DND-41 (cell line): Measurements from ENCODE around the gene ERCC6.

Experiments used
- ATAC-seq: fragments of 200-7000 bp; cut with Tn5 transposase; 3 replicates; pipeline ENCODE4 v1.9.1; 2021; ENCODE audit warnings: low read depth; ENCODE audit not compliant: insufficient read depth
- DNase-seq: peaks from one replicate; pipeline ENCODE4 v3.0.0-alpha.2; 2020
- H2AFZ ChIP-seq: 2 replicates; pipeline ENCODE4 v1.6.0; 2012; ENCODE audit warnings: low read depth, low read length
- H3K27ac ChIP-seq: 2 replicates; pipeline ENCODE4 v1.5.1; 2012; ENCODE audit warnings: low read length, inconsistent platforms
- H3K27me3 ChIP-seq: fragments of 200-600 bp; sonication (generic); 2 replicates; pipeline ENCODE4 v1.6.0; 2012; ENCODE audit warnings: low read length, mild to moderate bottlenecking, inconsistent platforms; ENCODE audit not compliant: insufficient read depth, poor library complexity
- H3K36me3 ChIP-seq: 2 replicates; pipeline ENCODE4 v1.5.1; 2012; ENCODE audit warnings: low read length, inconsistent platforms; ENCODE audit not compliant: insufficient read depth
- H3K4me1 ChIP-seq: 2 replicates; pipeline ENCODE4 v1.5.1; 2012; ENCODE audit warnings: mild to moderate bottlenecking, low read length; ENCODE audit not compliant: insufficient read depth
- H3K4me2 ChIP-seq: 2 replicates; pipeline ENCODE4 v1.6.0; 2012; ENCODE audit warnings: mild to moderate bottlenecking, moderate library complexity, low read length, inconsistent platforms; ENCODE audit not compliant: insufficient read depth
- H3K4me3 ChIP-seq, 2 experiments: fragments of 200-600 bp in 1 of 2; shearing (Covaris generic) in 1 of 2; 2 replicates each; pipeline ENCODE4 v1.5.1; 2012 to 2016; ENCODE audit warnings: inconsistent platforms in 2 of 2, low read length in 2 of 2, mild to moderate bottlenecking in 2 of 2, low read depth in 1 of 2, moderate library complexity in 1 of 2
- H3K79me2 ChIP-seq: 2 replicates; pipeline ENCODE4 v1.6.0; 2012; ENCODE audit warnings: low read length, inconsistent platforms; ENCODE audit not compliant: insufficient read depth
- H3K9ac ChIP-seq: 2 replicates; pipeline ENCODE4 v1.6.0; 2012; ENCODE audit warnings: low read depth, mild to moderate bottlenecking, inconsistent platforms, low read length, moderate library complexity
- H3K9me3 ChIP-seq: 2 replicates; pipeline ENCODE4 v1.5.1; 2012; ENCODE audit warnings: low read length, moderate library complexity, mild to moderate bottlenecking, inconsistent platforms; ENCODE audit not compliant: insufficient read depth, severe bottlenecking
- H4K20me1 ChIP-seq: 2 replicates; pipeline ENCODE4 v1.6.0; 2012; ENCODE audit warnings: low read length; ENCODE audit not compliant: insufficient read depth
- EZH2 ChIP-seq: IDR thresholded peaks from 3 replicates; pipeline ENCODE4 v1.6.1; 2012; ENCODE audit warnings: borderline replicate concordance, low read depth, mild to moderate bottlenecking, moderate library complexity, low read length, inconsistent platforms; ENCODE audit not compliant: severe bottlenecking
- TF ChIP-seq, protein P1 (sequence below): IDR thresholded peaks from 2 replicates; pipeline ENCODE4 v1.5.1; 2012; ENCODE audit warnings: borderline replicate concordance, low read length, moderate library complexity, mild to moderate bottlenecking; ENCODE audit not compliant: poor library complexity, severe bottlenecking; ENCODE audit errors: extremely low read depth

Gene ERCC6

DNA sequence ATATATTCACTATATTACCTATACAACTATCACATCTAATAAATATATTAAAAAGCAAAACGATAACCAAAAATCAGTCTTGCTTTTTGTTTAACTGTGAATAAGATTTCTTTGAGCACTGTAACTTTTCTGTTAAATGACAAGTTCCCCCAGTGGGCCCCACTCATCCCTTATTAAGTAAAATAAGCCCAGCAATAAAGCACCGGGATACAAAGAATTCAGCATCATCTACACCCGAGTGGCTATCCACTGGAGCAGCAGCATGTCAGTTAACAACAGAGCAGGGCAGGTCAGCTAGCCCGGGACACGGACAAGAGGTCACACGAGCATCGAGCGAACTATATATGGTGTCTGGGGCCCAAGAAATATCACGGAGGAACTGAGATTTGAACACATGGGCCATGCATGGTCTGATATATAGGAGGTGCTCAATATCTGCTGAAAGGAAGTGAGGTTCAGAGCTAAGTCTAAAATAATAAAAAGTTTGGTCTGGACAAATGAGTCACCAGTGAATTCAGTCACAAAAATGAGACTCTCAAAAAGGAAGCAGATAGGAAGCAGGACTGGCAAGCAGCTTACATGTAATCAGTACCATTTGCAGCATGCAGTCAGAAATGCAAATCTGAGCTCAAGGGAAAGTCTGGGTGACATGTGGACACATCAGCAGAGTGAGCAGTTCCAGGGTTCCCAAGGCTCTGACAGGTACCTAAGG is 4.1 kb downstream of the ERCC6 start:
- no peak overlapping the region for H3K4me2 ChIP-seq
- TF ChIP-seq EZH2 = no peak
- TF ChIP-seq, protein P1, sequence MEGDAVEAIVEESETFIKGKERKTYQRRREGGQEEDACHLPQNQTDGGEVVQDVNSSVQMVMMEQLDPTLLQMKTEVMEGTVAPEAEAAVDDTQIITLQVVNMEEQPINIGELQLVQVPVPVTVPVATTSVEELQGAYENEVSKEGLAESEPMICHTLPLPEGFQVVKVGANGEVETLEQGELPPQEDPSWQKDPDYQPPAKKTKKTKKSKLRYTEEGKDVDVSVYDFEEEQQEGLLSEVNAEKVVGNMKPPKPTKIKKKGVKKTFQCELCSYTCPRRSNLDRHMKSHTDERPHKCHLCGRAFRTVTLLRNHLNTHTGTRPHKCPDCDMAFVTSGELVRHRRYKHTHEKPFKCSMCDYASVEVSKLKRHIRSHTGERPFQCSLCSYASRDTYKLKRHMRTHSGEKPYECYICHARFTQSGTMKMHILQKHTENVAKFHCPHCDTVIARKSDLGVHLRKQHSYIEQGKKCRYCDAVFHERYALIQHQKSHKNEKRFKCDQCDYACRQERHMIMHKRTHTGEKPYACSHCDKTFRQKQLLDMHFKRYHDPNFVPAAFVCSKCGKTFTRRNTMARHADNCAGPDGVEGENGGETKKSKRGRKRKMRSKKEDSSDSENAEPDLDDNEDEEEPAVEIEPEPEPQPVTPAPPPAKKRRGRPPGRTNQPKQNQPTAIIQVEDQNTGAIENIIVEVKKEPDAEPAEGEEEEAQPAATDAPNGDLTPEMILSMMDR = no peak
- peaks cover 19% of the 10 kb centered on the region for H3K4me1 ChIP-seq
- no peak for ATAC-seq
- no peak overlapping the region for H3K4me3 ChIP-seq
- peaks cover 27% of the 10 kb centered on the region for H3K36me3 ChIP-seq
- no peaks in the 10 kb centered on the region for H3K9me3 ChIP-seq
- H3K27ac ChIP-seq = no peak overlapping the region
- peaks cover 9% of the 10 kb centered on the region; the same call in 1 of the 2 replicates for H4K20me1 ChIP-seq
- DNase-seq = no peak
- no peak overlapping the region for H3K9ac ChIP-seq
- H2AFZ ChIP-seq = no peak overlapping the region
- no peaks in the 10 kb centered on the region for H3K27me3 ChIP-seq
- peaks cover 19% of the 10 kb centered on the region for H3K79me2 ChIP-seq

DNA sequence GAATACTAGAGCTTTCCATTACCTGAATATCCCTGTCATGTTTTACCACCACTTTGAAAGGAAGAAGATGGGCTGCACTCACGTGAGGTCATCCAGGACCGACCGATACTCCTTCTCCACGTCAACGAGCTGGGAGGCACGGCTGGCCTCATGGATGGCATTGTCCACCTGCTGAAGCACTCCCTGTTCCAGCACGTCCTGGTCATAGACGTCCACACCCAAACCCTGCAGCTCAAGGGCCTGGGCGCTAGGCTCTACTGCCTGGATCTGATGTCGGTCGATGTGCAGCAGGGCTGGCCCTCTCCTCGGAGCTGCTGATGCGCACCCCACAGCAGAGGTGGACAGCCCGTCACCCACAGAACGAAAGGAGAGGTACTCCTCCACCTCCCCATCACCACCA is 6.5 kb downstream of the ERCC6 start:
- DNase-seq (no peak), ATAC-seq (no peak)
- H3K36me3 ChIP-seq = peaks cover 44% of the 10 kb centered on the region
- H3K4me2 ChIP-seq = no peak overlapping the region
- no peak overlapping the region for H3K9ac ChIP-seq
- H4K20me1 ChIP-seq = peaks cover 9% of the 10 kb centered on the region; the same call in 1 of the 2 replicates
- no peaks in the 10 kb centered on the region for H3K9me3 ChIP-seq
- TF ChIP-seq EZH2 = no peak
- H3K4me3 ChIP-seq = no peak overlapping the region
- H3K27ac ChIP-seq = no peak overlapping the region
- no peak overlapping the region for H2AFZ ChIP-seq
- no peaks in the 10 kb centered on the region for H3K27me3 ChIP-seq
- peaks cover 10% of the 10 kb centered on the region; the same call in 1 of the 2 replicates for H3K79me2 ChIP-seq
- peaks cover 1% of the 10 kb centered on the region for H3K4me1 ChIP-seq

DNA sequence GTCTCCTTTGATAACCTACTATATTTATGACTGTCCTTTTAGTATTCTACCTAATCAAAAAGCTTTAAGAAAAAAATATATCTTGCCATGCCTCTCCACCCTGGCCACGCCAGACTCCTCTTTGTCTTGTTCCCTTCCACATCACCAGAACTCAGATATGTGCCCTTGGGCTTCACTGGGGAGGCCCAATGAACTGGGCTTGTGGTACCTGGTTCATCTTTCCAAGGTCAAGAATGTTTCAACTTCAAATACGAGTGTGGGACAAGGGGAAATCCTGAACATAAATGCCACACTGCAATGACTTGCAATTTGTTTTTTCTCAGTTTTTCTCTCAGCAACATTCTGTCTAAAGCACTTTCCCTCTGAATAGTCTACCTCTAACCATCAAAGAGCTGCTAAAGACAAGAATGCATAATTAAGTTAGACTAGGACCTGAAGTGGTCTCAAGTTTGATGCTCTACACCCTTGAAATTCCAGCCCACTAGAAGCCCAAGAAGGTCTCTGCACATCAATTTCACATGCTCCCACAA is 9.9 kb downstream of the ERCC6 start:
- Histone ChIP-seq H3K9me3 (no peaks in the 10 kb centered on the region), H3K9ac (no peak overlapping the region), H3K27ac (no peak overlapping the region), H3K4me3 (no peak overlapping the region), H3K27me3 (no peaks in the 10 kb centered on the region), H3K4me1 (no peaks in the 10 kb centered on the region), H2AFZ (no peak overlapping the region), H3K79me2 (peaks cover 6% of the 10 kb centered on the region; the same call in 1 of the 2 replicates), H3K36me3 (peaks cover 65% of the 10 kb centered on the region), H4K20me1 (peaks cover 9% of the 10 kb centered on the region; the same call in 1 of the 2 replicates), H3K4me2 (no peak overlapping the region)
- ATAC-seq (no peak), DNase-seq (no peak)
- TF ChIP-seq EZH2 = no peak
- TF ChIP-seq, protein P1 = no peak

DNA sequence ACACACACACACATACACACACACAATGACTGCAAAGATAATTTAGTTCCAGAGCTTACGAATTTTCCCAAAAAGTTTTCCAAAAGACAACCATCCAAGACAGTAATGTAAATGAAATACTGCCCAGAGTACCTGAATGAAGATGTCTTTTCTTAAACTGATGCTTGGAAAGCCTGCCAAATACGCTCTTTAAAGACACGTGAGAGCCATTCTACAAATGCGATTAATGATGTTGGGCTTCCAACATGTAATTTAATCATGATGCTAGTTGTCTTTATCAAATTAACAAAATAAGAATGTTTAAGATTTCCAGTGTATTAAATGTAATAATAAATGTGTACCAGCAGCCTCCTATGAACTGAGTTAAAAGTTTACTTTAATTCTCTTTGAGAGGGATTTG is 11.1 kb downstream of the ERCC6 start:
- Histone ChIP-seq H3K9ac (no peak overlapping the region), H2AFZ (no peak overlapping the region), H3K9me3 (no peaks in the 10 kb centered on the region), H3K4me3 (no peak overlapping the region), H3K4me2 (no peak overlapping the region), H3K36me3 (peaks cover 75% of the 10 kb centered on the region), H3K27me3 (no peaks in the 10 kb centered on the region), H4K20me1 (peaks cover 9% of the 10 kb centered on the region; the same call in 1 of the 2 replicates), H3K4me1 (no peaks in the 10 kb centered on the region), H3K27ac (no peak overlapping the region), H3K79me2 (peaks cover 6% of the 10 kb centered on the region; the same call in 1 of the 2 replicates)
- ATAC-seq (no peak), DNase-seq (no peak)
- TF ChIP-seq, protein P1 = no peak
- TF ChIP-seq EZH2 = no peak
